Measurements from ENCODE around the gene SNORC.
"Not testable (repeated sequence)": the region's sequence is repeated elsewhere in the genome, so short reads cannot be mapped to it uniquely, and the experiment has no call there.

The SNORC gene

DNA sequence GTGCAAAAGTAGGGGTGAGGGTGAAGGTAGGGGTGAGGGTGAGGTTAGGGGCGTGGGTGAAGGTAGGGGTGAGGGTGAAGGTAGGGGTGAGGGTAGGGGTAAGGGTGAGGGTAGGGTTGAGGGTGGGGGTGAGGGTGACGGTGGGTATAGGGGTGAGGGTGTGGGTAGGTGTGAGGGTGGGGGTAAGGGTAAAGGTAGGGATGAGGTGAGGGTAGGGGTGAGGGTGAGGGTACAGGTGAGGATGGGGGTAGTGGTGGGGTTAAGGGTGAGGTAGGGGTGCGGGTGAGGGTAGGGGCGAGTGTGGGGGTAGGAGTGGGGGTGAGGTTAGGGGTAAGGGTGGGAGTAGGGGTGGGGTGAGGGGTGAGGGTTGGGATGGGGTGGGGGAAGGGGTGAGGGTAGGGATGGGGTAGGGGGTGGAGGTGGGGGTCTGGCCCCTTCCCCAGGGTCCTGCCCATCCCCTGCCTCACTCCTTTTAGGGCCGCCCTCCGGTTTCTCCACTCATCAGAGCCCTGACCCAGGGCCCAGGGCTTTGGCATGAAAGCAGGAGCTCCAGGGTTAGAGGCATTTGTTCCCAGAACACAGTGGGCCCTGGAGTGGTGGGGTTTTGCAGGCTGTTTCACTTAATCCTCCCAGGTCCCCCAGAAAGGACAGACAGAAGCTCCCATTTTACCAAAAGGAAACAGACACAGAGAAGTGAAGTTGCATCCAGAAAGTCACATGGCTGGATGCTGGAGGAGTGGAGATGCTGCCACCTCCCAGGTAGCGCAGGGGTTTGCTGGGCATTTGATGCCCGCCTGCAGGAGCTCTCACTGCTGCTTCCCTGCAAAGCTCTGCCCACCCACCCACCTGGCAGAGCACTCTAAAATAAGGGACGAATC lies 26.9 kb downstream of the SNORC start:
- DNase-seq (ENCODE audit: low read depth) = no peak

DNA sequence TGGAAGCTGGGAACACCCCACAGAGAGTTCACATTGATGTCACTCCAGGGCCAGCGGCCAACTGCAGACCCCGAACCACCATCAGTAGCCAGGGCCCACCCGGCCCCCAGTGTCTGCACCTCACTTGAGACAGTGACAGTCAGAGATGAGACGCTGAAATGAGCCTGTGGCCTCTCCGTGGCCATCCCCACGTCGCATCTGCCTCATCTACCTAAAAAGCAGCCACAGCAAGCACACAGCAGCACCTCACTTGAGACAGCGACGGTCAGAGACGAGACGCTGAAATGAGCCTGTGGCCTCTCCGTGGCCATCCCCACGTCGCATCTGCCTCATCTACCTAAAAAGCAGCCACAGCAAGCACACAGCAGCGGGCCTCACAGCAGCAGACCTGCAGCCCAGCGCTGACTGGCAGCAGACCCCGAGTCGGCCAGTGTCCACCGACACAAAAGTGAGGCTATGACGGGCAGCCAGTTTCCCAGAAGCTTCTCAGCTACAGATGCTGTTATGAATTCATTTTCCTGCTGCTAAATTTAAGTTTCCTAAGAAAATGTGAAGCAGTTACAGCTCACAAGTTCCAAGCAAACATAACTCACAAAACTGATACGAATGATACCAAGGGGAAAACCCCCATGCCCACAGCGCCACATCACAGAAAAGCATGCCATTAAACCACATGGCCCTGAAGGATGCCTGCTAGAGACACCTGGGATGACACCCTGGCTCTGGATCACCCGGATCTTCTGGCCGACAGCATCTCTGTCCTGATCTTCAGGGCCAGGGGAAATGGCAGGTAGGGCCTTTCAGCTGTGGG lies 27.7 kb downstream of the SNORC start:
- DNase-seq (ENCODE audit: low read depth) = no peak

DNA sequence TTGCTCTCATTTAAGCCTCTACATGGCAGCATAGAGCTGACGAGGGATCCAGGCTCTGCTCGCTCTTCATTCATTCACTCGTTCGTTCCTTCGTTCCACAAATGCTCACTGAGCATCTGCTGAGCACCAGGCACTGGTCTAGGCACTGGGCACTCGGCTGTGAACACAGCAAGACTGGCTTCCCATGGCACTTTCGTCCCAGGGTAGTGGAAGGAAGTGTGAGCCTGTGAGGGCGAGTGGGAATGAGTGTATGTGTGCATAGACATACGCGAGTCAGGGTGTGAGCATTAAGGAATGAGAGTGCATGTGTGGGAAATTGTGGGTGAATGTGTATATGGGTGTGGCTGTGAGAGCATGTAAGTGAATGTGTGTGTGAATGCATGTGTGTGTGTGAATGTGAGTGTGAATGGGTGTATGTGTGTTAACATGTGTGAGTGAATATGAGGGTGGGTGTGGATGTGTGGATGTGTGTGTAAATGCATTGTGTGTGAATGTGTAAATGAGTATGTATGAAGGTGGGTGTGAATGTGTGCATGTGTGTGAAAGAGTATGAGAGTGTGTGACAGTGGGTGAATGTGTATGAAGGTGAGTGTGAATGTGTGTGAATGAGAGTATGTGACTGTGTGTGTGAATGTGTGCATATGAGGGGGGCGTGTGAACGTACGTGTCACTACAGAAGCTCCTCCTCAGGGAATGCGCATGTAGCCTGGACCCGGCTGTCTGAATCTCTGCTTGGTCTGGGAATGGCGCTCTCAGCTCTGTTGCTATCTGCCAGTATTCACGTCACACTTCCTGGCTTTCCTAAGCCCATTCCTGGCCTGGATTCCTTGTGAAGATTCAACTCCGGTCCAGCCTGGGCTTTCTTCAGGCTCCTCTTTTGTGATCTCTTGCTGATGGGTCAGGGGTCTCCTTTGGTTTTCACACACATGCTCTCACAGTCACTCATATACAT lies 28.8 kb downstream of the SNORC start:
- no peak for DNase-seq (ENCODE audit: low read depth)

DNA sequence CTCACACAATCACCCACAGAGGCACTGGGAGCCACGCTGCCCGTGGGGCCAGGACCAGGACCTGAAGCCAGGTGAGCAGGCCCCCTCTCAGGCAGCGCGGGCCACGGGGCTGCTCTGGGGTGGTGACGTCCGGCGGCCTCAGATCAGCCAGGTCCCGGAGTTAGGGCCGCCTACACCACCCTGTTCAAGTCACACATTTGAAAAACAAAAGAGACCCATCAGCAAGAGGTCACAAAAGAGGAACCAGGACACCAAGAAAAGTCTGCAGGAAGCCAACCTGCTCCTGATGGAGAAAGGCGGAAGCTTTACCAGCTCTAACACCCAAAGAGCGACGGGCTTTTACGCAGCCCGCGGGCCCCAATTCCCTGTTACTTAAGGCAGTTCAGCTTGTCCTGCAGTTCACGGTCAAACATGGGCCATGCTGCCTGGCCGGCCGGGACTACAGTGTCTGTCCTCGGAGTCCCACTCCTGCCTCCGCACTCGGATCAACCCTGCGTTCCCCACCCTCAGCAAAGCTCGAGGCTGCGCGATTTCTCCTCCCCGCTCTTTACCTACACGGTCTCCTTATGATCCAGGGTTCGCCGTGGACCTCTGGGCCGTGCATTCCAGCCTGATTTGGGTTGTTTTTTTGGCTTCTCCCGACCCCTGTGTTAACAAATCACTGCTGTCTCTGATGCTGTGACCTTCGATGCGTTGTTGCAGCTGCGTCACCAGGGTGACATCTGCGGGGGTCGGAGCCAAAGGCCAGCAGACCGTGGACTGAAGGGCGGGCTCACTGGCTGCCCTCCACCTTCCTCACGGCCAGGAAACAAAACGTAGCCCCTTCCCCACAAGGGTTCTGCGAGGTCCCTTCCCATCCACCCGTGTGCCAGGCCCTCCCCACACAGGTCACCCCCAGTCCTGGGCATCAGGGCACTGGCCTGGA lies 31.0 kb downstream of the SNORC start:
- DNase-seq (ENCODE audit: low read depth) = no peak

DNA sequence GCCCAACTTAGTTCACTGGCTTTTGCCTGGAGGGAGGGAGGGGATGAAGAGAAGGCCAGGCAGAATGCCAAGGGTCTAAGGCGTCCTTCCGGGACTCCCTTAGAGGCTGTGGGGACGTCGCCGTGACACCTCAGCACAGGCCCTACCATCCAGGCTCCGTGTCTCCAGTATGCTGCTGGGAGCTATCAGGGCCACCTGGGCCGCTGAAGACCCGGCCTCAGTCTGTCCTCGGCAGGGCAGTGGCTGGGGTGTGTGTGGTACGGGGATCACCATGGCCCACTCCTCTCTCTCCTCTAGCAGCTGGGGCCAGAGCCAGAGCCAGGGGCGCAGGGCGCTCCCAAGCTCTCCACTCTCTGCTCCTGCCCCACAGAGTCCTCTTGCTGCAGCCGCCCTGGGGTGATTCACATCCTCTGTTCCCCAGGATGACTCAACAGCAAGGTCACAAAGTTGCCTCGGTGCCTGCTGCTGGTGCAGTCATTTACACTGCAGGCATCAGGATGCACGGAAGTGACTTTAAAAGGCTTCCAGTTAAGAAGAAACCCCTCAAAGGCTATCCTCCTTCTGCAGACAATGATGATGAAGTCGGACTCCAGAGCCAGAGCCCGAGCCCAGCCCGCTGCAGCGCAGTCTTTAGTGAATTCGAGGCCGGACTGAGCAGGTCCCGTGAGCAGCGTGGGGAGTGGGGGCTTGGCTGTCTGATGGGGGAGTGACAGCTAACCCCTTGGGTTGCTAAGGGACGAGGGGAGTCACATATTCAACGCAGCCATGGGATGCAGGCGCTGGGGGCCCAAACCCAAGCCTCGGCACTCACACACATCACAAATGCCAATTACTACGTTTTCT lies 31.9 kb downstream of the SNORC start:
- peak; percentile 68 for DNase-seq (ENCODE audit: low read depth)

DNA sequence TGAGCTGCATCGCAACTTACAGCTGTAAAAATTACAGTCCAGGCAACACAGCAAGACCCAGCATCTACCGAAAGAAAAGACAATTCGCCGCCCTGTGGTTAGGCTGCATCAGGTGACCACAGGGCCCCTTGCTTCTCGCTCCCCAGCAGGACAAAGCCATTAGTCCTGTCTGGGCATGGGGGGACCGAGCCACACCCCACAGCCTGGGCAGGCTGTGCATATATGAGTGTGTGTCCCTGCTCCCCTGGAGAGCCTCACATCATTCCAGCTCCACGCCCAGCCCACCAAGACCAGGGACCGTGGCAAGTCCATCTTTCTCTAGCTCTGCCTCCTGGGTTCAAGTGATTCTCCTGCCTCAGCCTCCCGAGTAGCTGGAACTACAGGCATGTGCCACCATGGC lies 33.9 kb downstream of the SNORC start:
- no peak for DNase-seq (ENCODE audit: low read depth)

DNA sequence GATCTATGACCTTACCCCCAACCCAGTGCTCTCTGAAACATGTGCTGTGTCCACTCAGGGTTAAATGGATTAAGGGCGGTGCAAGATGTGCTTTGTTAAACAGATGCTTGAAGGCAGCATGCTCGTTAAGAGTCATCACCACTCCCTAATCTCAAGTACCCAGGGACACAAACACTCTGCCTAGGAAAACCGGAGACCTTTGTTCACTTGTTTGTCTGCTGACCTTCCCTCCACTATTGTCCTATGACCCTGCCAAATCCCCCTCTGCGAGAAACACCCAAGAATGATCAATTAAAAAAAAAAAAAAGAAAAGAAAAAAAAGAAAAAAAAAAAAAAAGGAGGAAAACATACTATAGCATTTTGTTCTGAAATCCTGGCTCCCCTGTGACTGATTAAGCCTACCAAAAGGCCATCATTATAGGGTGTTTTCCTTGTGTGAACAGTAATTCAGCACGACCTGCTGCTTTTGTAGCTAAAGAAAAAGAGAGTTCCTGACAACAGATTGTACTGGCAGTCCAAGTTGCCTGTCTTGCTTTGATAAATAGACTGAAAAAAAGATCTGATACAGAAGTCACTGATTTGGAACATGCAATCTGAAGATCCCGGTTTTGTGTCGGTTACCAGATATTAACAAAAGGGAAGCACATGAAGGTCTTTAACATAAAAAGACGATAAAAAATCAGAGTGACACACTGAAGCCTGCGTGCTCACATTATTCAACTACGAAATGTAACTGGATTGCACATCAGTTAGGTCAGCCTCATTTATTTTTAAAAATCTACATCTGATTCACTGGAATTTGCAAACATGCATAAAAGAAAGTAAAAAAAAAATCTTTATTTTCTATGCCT lies 37.0 kb downstream of the SNORC start:
- DNase-seq (ENCODE audit: low read depth) = not testable (repeated sequence)

DNA sequence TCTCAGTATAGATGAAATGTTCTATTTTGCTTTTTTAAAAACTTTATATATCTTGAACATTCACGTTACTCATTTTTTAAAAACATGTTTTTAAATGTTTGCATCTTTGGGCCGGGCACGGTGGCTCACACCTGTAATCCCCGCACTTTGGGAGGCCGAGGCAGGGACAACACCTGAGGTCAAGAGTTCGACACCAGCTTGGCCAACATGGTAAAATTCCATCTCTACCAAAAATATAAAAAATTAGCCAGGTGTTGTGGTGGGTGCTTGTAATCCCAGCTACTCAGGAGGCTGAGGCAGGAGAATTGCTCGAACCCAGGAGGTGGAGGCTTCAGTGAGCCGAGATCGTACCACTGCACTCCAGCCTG lies 37.6 kb downstream of the SNORC start:
- not testable (repeated sequence) for DNase-seq (ENCODE audit: low read depth)

DNA sequence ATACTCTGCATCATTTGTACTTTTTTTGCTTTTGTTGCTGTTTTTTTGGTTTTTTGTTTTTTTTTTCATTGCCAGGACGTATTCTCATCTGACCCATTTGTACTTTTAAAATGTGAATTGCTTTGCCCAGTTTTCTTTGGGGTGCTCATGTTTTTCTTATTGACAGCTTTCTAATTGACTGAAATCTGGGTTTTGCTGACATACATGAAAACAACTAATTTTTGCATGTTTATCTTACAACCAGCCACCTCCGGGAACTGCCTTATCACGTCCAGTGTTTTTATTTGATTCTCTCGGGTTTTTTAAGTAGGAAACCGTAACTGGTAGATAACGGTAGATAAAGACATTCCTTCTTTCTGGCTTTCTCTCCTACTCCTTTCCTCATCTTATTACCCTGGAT lies 38.6 kb downstream of the SNORC start:
- DNase-seq (ENCODE audit: low read depth) = no peak

DNA sequence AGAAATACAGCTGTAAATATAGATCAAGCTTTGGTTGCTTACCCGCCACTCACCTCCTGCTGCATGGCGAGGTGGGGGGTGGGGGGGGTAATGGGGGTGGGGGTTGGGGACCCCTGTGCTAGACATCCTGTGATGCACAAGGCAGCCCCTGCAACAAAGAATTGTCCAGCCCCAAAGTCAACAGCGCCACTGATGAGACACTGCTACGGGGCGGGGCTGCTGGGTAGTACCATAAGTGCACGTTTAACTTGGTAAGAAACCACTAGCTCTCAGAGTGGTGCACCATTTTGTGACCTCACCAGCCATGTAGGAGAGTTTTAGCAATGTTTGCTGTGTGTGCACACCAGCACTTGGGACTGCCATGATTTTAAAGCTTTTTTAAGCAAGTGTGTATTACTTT lies 40.3 kb downstream of the SNORC start:
- no peak for DNase-seq (ENCODE audit: low read depth)

DNA sequence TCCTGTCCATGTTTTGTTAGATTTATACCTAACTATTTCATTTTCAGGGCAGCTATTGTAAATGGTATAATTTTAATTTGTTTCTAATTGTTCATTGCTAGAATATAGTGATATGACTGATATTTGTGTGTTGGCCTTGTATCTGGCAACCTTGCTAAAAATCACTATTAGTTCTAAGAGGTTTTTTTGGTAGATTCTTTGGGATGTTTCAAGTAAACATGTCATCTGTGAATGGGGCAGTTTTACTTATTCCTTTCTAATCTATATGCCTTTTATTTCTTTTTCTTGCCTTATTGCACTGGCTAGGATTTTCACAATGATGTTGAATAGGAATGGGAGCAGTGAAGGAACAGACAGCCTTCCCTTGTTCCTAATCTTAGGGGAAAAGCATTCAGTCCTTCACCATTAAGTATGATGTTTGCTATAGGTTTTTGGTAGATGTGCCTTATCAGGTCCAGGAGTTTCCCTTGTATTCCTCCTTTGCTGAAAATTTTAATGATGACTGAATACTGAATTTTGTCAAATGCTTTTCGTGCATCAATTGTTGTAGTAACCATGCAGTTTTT lies 41.7 kb downstream of the SNORC start:
- no peak for DNase-seq (ENCODE audit: low read depth)

DNA sequence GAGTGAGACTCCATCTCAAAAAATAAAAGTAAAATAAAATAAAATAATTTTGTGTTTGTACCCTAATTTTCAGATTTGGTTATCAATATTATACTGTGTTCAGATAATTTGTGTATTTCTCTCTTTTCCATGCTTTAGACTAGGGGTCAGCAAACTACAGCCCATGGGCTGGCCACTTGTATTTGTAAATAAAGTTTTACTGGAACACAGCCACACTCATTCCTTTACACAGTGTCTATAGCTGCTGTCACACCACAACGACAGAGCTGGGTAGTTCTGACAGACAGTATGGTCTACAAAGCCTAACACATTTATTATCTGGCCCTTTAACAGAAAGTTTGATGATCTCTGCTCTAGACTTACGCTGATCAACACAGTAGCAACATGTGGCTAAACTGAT lies 43.8 kb downstream of the SNORC start:
- DNase-seq (ENCODE audit: low read depth) = no peak

DNA sequence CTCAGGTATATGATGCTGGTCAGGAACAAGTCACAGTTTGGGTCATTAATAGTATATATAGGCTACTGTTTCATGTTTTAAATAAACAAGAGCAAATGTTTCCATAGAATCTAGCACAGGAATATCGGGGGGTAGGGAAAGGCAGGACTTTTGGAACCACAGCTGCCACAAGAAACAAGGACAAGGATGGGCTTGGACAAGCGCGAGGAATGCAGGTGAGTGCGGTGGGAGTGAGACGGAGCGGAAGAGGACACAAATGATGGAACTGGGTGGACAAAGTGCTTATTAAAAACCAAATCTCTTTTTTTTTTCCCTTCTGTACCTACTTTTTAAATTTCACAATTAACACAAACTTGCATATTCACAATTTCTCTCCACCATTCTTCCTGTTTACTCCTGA lies 49.1 kb downstream of the SNORC start:
- DNase-seq (ENCODE audit: low read depth) = no peak

DNA sequence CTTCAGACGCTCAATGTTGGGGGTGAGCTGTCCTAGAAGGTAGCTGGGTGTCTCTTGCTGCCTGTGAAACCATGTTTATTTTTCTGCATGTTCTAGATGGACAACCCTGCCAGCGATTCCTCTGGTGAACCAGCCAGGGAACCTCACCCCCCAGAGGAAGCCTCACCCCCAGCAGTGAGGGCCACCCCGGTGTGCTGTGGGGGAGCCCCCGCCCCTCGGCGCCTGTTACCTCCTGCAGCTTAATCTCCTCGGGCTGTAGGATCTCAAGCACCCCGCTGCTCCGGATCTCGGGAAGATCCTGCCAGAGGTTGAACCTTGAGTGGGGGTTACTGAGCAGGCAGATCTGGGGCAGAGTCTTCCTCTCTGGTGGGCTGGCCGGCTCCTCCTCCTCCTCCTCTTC lies 50.0 kb downstream of the SNORC start:
- DNase-seq (ENCODE audit: low read depth) = no peak

DNA sequence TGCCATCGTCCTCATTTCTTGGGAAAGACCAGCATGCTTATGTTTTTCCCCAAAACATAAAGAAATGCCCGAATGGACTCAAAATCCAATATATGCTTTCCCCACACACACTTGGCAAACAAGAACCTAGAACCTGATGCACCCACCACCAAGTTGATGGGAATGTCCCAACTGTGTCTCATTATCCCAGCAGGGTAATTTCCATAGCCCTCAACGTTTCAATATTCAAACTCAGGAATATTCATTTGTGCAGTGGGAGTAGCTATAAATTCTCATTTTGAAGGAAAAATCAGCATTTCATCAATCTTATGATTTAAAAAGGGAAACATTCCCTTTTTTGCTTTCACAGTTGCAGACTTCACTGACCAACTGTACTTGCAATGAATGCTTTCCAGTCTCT lies 50.7 kb downstream of the SNORC start:
- no peak for DNase-seq (ENCODE audit: low read depth)

DNA sequence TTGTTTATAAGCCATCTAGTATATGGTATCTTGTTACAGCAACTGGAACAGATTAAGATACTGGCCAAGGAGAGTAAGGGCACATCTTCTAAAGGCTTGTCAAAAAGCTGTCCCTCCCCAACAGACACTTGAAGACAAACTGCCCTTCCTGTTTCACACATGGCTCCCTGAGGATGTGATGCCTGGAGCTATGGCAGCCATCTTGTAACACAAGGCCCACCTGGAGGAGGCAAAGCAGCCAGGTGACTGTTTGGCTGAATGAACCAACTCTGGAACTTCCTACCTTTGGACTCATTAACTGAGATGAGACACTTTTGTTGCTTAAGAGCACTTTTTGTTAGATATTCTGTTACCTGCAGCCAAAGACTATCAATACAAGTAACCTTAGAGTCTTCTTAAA lies 54.4 kb downstream of the SNORC start:
- DNase-seq (ENCODE audit: low read depth) = no peak

DNA sequence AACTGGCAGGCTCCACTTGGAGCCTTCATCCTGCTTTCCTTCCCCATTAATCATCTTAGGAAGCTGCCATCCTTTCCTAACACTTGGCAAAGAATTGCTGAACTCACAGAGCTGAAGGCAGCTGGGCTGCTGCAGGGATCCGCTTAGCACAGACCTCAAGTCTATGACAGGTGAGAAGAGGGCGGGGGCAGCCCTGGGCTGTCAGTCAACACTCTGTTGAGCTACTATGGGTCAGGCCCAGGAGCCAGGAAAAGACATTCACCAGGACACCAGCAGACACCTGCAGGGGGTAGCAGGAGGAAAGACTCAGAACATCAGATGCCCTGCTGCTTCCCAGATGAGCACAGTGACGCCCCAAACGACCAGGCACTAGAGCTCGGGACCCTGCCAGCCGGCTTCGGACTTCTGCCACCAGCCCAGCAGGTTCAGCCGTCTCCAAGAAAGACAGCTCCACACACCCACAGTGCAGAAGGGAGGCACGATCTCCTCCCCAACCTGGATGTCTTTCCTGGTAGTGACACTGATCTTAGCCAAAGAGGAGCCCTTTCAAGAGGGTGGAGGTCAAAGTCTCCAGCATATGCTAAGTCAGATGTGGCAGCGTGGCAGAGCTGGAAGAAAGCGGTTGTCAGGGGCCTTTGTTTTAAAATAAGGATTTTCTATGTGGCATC lies 55.2 kb downstream of the SNORC start:
- DNase-seq (ENCODE audit: low read depth) = no peak

DNA sequence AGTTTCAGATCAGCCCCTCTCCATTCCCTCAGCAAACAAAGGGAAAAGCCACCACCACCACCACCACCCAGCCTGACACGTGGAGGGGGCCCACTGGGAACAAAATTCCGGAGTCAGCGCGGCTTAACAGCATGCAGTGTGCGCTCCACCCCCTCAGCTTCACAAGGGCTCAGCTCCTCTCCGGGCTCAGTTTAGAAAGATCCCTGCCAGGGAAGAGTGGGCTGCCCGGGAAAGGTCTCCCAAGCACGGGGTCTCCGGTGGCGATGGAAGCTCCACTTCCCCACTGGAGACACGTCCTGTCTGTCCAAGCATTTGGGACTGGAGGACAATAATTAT lies 55.7 kb downstream of the SNORC start:
- no peak for DNase-seq (ENCODE audit: low read depth)

All from fibroblast of the conjunctiva (primary cell).